Fibroblast of skin of scalp (primary cell): Measurements from ENCODE around the gene EBF3.

Experiments
- DNase-seq: peaks from one replicate; pipeline ENCODE4 v3.0.0-alpha.2; 2013

EBF3 gene

DNA sequence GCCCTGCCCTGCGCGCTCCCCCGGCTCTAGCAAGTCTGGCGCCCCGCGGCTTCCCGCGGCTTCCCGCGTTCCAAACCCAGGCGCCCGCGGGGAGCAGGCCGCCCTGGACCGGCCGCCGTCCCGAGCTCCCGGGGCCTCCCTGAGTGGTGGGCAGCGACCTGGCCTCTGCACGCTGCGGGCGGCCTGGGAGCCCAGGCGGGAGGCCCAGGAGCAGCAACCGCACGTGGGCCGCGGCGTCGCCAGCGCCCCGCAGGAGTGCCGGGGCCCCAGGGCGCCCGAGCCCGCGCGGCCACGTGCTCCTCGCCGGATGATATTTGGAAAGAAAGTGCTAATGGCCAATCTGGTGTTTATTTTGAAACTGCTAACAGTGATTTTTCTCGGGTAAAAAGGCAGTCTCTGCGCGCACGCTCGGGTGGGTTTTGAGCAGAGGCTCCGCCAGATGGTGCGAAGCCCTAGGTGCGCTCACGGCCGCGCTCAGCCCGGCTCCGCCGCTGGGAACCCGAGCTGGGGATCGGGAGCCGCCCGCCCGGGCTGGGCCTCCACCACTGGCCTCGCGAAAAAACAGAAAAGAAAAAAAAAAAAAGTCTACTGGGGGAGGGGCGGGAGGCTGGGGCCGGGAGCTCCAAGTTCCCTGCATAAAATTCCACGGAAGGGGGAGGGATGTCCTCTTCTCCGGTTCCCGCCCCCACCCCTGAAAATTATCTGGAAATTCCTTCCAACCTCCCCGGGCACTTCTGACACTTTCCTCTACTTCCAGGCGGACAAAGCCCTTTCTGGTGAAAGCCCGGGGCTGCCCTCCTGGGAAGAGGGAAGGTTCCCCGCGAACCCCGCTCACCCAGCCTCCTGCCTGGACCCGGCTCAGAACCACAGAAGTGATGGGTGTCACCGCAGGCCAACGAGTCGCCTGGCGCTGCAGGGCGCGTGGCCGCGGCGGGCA is 4.3 kb downstream of the EBF3 start:
- DNase-seq = no peak

DNA sequence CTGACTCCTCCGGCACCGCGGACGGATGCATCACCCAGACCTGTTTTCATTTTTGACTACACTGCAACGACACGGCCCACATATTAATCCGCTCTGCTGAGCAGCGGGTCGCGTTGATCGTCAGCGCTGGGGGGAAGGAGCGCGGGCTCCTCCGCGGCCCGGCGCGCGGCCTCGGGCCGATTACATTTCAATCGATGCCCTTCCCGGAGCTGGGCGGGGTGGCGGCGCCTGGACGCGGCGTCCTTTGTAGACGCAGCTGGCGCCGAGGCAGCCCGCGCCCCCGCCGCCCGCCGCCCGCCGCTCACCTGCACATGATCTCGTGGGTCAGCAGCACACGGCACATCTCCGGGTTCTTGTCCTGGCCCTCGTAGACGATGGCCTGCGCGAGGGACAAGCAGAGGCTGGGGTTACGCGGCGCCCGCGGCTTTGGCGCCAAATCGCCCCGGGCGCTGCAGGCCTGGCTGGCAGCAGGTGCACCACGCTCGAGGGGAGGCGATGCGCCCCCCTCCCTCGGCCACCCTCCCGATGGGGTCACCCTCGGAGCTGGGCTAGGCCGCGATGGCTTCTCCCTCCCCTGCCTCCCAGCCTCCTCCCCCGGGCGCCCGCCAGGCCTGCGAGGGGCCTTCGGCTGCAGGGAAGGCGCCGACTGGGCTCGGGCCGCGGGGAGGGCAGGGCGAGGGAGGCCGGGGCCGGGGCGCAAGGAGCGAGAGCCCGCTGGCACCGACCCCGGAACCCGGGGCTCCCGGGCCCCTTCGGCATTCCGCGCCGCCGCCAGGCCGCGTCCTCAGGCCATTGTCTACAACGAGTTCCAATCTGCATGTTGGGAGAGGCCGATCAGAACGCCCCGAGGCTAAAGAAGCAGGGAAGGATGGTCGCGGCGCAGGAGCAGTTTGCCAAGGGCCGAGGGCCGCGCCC is 5.2 kb downstream of the EBF3 start:
- DNase-seq = no peak

DNA sequence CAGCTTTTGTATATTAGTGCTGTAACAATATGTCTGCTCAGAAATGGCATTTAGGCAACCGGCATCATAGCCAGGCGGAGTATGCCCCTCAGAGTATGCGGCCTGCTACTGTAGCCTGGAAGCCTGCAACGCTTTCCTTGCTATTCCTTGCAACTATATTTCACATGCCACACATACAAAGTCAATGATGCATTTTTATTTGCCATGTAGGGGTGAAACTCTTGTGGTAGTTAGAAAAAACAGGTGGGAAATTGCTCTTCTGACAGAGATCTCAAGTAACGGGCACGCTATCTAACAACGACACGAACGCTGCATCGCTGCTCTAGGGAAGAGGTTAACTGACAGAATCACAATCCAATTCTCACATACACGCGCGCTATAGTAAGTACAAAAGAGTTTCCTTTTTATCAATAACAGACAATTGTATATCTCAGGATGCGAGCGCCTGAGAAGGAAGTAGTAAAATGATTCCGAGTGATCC is 5.9 kb downstream of the EBF3 start:
- DNase-seq = peak; percentile 31

DNA sequence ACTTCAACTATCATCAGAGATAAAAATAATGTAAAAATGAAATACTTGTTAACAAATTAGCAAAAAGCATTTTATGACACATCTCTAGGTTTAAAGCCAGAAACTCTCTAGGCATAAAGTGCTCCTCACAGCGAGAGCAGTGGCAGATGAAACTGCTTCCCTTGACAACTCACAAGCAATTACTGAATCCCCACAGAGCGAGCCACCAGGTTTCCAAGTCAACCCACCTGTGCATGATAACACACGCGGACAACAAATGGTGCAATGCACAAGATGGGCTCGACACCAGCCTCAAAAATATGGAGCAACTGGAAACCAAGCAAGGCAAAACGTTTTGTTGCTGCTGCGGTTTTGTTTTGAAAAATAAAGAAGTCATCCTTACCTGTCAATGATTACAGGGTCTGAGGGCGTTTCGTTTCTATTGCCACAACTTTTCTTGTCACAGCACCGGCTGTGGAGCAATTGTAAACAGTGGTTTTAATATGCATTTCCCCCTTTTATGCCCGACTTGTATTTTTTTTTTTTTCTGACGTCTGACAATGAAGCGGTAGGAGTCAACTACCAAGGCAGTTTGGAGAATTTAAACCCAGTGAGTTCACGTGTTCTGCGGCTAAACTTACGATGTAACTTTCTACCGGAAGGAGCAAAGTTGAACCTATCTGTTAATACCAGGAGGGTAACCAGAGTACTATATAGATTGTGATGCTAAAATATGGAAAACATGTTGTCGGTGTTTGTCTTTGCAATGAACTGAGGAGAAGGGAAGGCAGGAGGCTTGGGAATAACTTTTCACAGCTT is 7.0 kb downstream of the EBF3 start:
- DNase-seq = no peak

DNA sequence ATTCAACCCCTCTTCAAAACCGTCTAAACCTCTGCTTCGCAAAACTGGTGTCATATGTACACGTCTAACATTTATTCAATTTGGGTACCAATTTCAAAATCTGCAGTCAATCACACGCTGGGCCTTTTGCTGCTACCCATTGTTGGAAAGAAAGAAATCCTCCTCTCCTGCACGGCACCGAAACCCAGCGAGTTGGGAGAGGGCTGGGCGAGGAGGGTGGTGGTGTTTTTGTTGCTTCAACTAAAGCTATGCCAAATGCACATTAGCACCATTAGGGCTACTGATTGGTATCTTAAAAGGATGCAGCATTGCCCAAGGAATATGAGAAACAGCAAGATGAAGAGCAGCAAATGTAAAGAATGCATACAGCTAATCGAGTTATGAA is 7.8 kb downstream of the EBF3 start:
- no peak for DNase-seq

DNA sequence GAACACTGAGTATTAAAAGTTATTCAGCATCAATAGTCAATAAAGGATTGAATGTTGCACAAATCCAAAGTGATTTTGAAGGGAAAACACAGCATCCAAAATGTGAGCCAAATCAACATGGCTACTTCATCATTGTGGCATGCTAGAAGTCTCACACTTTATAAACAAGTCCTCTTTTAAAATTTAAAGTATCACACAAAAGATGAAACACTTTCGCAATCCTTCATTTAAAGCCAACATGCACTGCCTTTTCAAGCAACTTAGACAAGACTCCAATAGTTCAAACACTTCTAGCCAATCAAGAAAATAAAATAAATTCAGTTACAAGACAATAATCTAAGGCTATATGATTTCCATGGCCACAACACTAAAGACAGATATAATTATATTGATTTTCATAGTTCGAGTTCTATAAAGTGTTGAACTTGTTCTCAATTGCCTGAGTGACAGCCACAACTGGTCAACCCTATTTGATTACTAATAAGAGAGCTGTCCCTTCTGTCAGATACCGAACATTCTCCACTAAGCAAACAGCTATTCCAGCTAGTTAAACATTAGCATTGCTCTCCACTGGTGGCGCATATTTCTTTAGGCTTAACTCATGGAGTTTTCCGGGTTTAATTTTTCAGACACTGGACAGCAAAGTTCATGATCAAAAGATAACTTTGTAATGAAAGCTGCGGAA is 8.3 kb downstream of the EBF3 start:
- no peak for DNase-seq

DNA sequence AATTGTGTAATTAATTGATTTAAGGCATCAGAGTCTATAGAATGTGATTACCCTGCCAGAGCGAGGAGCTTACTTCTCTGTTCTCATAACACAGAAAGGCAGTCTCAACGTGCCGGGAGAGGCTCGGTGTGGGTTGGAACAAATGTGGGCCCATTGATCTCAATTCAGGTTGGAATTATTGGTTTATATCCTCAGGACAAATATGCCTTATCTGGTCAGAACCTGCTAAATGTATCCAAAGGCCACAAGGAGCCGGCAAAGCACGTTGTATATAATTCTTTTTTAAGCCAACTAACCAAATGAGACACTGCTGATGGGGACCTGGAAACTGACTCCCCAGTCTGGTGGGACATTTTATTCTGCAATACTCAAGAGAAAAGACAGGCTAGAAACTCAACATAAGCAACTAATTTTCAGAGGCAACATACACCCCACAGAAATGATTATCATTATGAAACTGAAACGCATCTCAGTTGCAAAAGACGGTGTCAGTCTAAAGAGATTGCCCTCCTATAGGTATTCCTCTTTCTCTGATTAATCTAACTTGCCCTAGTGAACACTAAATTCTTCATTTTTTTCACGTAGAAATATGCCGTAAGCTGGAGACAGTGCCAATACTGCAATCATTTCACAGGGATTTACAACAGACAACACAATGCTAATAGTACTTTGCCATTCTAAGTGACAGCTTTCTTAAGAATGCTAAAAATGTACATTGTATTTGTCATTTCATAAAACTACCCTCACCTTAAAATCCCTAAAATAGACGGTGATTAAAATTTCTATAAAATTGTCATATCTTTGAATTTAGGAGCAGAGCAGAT is 9.4 kb downstream of the EBF3 start:
- no peak for DNase-seq

DNA sequence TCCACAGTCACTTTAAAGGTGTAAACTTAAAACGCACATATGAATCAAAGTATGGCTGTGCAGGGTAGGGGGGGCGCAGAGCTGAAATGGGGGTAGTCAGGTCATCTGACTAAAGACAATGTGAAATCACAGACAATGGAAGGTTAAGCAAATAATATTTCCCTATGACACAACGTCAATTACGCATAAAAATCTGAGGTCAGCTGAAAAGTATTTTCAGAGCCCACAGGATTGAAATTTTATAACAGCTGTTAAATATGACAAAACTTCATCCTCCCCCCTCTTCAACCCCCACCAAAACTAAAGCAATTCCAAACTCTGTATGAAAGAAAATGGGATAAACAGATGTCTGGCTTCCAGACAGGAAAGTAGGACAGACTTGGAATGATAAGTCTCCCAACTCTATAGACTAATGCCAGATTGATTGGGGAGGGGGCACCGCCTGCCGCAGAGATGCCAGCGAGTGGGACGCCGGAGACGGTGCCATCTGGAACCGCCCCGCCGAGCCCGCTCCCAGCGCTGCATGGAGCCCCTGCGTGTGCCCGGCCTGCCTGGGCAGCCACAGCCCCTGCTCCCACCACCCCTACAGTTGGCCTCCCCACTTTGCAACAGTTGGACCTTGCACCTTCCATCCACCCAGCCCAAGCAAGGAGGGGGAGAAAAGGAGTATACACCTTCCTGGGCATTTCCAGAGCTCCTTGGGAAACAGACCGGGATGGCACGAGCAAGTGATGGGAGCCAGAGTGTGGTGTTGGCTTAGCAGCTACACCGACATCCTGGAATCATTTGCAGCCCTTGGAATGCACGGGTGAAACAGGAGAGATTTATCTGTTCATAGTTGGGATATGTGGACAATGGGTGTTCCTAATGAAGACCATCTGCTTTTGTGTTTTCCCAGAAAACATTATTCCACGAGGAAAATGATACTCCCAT is 10.7 kb downstream of the EBF3 start:
- DNase-seq = peak; percentile 74

DNA sequence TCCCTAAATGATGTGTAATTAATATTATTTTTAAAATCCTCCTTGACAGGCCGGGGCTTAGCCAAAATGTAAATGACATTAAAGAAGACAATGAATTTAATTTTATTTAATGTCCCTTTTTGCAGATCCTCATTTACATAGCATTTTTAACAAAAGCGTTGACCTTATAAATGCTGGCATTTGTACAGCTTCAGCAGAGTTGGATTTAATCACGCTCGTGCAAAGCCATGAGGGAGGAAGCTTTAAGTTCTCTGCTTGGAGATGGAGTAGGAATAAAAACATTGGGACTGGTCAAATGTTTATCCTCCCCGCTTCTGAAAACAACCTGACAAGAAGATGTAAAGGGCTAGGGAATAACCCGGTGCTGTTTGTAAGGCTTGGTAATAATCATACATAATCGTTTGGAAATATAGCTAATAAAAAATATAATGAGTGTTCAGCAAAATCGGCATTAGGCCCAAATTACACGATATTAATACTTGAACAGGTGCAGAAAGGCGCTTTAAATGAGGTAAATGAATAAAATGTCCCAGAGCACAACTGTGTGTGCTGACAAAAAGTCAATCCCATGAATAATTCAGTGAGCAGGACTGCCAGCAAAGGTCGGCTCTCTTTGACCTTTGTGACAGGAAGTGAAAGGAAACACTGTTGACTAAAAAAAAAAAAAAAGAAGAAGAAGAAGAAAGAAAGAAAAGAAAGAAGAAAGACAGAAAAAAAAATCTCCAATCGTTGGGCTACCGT is 11.5 kb downstream of the EBF3 start:
- no peak for DNase-seq

DNA sequence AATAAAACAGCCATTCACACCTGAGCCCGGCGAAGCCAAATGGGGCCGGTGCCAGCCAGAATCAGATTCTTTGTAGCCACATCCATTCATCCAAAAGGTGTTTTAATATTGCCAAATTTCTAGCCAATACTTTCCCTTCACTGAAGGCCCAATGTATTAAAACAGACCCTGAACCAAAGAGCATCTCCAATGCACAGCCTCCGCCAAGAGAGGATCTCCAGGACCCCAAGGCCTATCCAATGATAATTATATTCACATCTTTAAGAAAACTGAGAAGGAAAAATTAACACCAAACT is 12.2 kb downstream of the EBF3 start:
- no peak for DNase-seq

DNA sequence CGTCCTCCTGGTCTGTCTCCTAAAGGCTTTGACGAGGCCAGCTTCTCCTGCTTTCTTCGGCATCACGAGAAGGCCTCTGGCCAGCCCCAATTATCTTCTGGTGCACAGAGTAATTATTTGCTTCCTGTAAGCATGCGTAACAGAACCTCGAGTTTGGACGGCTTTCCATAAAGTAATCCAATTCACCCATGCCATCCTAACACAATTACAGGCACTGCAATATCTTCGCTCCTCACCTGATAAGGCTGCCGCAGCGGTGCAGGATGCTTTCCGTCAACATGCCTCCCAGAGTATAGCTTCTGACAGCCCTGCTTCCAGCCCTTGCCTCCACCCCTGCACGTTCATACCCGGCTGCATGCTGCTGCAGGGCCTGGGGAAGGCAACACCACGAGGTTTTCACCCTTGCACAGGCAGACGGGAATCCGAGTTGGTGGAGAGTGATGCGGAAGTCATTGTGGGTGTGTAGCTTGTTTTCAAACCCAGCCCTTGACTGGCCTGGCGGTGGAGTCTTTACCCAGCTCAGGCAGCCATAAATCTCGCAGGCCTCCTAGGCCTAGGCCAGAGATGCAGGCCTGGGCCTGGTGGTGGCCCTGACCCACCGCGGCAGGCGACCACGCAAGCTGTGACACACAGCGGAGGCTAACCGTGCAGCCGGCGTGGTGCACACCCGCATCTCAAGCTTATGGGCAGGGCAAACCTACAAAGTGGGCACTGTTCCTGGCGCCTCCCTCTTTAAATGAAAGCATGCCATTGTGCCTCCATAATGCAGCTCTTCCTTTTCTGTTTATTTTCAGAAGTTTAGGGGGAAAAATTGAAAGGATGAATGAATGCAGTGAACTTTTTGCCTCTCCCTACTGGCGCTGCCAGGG is 12.7 kb downstream of the EBF3 start:
- no peak for DNase-seq

DNA sequence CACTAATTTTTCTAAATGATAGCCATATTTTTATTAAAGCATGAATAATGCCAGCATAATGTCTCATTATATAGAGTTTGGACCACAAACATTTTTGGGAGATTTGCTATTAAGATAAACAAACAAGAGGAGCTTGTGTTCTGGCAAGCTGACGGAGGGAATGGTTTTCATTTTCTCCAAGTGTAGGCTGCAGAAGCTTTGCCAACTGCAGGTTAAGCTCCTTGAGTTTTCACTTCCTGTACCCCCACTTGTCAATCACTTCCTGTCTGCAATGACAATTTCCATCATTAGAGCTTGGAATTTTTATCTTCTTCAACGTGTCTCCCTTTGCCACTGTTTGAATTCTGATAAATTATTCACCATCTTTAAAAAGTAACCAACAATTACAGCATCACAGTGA is 13.4 kb downstream of the EBF3 start:
- peak; percentile 45 for DNase-seq

DNA sequence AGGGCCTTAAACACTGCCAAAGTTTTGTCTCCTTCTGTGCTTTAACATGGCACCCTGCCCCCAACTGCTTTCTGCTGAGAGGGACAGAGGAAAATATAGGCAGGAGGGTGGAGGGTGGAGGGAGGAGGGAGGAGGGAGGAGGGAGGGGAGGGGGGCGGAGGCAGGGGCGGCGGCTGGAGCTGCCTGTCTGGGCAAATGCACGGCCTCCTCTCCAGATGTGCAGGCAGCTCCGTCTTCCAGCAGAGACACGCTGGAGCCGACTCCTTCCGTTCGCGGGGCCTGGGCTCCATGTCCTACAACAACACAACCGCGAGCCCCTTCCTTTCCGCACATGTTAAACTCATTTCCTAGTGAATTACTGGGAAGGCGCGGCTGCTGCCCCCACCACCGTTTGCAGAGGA is 14.2 kb downstream of the EBF3 start:
- DNase-seq = peak; percentile 62

DNA sequence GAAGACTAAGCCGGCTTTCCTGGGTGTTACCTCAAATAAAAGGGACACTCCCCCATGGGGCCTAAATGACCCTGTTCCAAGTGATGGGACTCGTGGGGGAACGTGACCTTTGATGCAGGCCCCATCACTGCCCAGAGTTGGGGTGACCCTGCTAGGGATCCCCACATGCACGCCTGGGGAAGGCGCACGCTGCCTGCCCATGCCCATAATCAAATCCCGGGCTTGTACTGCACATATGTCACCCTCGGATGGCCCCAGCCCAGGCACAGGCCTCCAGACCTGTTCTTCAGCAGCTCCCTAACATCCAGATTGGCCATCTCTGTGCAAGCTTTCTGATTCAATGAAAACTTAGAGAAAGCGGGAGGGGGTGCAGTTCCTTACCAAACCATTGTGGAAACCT is 14.7 kb downstream of the EBF3 start:
- DNase-seq = no peak

DNA sequence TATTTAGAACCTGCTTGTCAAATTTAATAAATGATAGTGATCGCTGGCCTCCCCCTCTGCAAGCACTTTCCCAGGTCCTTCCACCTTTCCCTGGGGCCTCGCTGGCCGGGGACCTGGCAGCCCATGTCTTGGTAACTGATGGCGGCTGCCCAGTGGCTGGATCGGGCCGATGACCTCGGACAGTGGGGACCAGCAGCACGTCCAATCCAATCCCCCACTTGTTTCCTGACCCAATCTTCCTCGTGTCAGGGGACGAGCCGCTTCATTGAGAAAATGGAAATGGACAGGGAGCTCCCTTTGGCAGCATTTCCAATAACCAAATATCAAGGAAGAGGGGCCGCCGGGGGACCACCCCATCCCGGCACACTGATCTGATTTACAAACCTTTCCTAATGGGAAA is 17.2 kb downstream of the EBF3 start:
- no peak for DNase-seq

DNA sequence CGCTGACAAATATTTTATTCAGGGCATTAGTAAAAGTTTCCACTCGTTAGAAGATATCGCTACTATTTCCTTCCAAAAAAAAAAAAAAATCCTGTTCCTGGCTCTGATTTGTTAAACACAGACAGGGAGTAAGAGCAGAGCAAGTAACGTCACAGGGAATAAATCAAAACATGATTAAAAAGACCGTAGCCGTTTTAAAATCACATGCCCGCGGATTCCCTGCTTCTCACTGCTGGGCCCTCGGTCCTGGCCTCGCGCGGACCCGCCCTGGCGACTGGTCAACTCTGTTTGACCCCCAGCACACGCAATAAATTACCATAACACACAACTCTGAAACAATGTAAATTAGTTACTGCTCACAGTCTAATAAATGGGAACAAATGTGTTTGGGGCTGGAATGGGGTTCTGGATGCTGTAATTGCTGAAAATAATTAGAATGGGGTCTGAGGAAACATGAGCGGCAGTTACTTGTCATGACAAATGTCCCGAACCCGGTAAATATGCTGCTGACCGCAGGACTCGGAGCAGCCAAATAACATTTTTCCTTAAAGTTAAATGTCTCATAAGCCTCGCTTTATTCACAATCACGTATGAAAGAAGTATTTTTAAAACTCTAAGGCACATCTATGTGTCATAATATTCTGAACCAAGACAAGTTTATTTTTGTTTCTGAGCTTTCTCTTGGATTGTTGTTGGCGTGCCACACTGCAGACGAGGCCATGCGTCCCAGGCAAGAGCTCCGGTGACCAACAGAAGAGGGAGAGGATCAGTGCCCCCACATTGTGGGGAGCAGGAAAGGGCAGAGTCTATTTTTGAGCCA is 17.9 kb downstream of the EBF3 start:
- DNase-seq = no peak

DNA sequence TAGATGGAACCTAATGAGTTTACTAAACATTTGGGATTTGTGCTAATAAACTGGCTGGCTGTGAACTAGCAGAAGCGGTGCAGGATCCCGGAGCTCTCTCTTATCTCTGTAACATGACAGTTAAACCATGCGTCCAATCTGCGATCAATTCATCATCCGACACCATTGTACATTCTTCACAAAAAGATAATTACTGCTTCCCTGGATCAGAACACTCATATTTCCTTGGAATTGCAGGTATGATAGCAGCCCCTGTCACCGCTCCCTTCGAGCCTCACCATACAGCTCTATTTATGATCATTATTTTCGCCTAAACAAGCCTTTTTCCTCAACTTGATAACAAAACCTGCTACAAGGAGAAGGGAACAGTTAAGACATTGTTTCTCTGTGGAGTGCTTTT is 18.5 kb downstream of the EBF3 start:
- DNase-seq = no peak
